CD4-positive, alpha-beta T cell (primary cell): ENCODE measurements around the gene ARNT2. TPM values are rescaled to one million over a fixed set of nuclear protein-coding genes. Genes with fewer than 3 reads are reported as not detected.

Source experiments
- ATAC-seq: fragments of 200-7000 bp; cut with Tn5 transposase; one replicate; pipeline ENCODE4 v1.10.0; 2022; ENCODE audit warnings: mild to moderate bottlenecking; ENCODE audit not compliant: poor library complexity
- CTCF ChIA-PET: fragments of 350-600 bp; sonication (Branson Sonifier 250); formaldehyde crosslinking; loops from one replicate; lab custom pipeline; 2021; ENCODE audit warnings: antibody characterized with exemption, inconsistent platforms; lab: Charles Lee
- POLR2A ChIA-PET: fragments of 350-600 bp; sonication (Branson Sonifier 250); formaldehyde crosslinking; loops from one replicate; lab custom pipeline; 2021; ENCODE audit warnings: antibody characterized with exemption, inconsistent platforms; lab: Charles Lee
- DNase-seq, 14 experiments: peaks; one replicate each; pipeline ENCODE4 v3.0.0-alpha.2; 2013 to 2020; ENCODE audit warnings: mixed read lengths in 2 of 14
- H3K27ac ChIP-seq, 2 donors: one replicate each; pipeline versions ENCODE4 v1.5.1 to v1.7.0; 2013; ENCODE audit warnings: low read length in 2 of 2, low read depth in 1 of 2, mild to moderate bottlenecking in 1 of 2
- H3K27me3 ChIP-seq, 2 experiments: 1 replicate in 1 of 2; 2 replicates in 1 of 2; pipeline versions ENCODE4 v1.6.1 to v1.7.0; 2013; ENCODE audit warnings: low read length in 2 of 2, control low read depth in 1 of 2, mild to moderate bottlenecking in 1 of 2, moderate library complexity in 1 of 2; ENCODE audit not compliant: insufficient read depth in 2 of 2, control insufficient read depth in 1 of 2
- H3K36me3 ChIP-seq: one replicate; pipeline ENCODE4 v1.6.1; 2013; ENCODE audit warnings: low read length, control low read depth; ENCODE audit not compliant: insufficient read depth
- H3K4me1 ChIP-seq: one replicate; pipeline ENCODE4 v1.6.1; 2013; ENCODE audit warnings: low read length, control low read depth; ENCODE audit not compliant: insufficient read depth
- H3K4me3 ChIP-seq: one replicate; pipeline ENCODE4 v1.5.1; 2013; ENCODE audit warnings: mild to moderate bottlenecking, low read length, moderate library complexity
- H3K9me3 ChIP-seq, 2 experiments: 1 replicate in 1 of 2; 2 replicates in 1 of 2; pipeline versions ENCODE4 v1.6.1 to v1.7.0; 2013; ENCODE audit warnings: low read length in 2 of 2, mild to moderate bottlenecking in 2 of 2, control low read depth in 1 of 2, moderate library complexity in 1 of 2; ENCODE audit not compliant: control insufficient read depth in 1 of 2, insufficient read depth in 1 of 2
- H3K27ac Mint-ChIP-seq: one replicate; pipeline ENCODE4 v1.8.0; 2020; ENCODE audit warnings: mixed read lengths
- H3K27me3 Mint-ChIP-seq: one replicate; pipeline ENCODE4 v1.8.0; 2021; ENCODE audit warnings: mixed read lengths
- H3K36me3 Mint-ChIP-seq: one replicate; pipeline ENCODE4 v1.8.0; 2021; ENCODE audit warnings: low read depth, mixed read lengths
- H3K4me1 Mint-ChIP-seq: one replicate; pipeline ENCODE4 v1.8.0; 2021; ENCODE audit warnings: low read depth, mixed read lengths
- H3K4me3 Mint-ChIP-seq: one replicate; pipeline ENCODE4 v1.8.0; 2020; ENCODE audit warnings: mild to moderate bottlenecking, mixed read lengths
- H3K9me3 Mint-ChIP-seq: one replicate; pipeline ENCODE4 v1.8.0; 2020; ENCODE audit warnings: mixed read lengths
- intact Hi-C, 2 experiments: fragments of 100-400 bp; cut with DNase I in 1 of 2; cut with micrococcal nuclease in 1 of 2; formaldehyde crosslinking; loops; one replicate each; pipeline versions ENCODE4 v1.15.1 to v1.9.0; 2023 to 2025; cut with DNase I, micrococcal nuclease
- total RNA-seq, 174 experiments: library from RNA in 2 of 174; stranded (reverse) in 2 of 174; gene quantifications; one replicate each; pipeline ENCODE4 v1.2.3 and lab custom pipeline; 2021 to 2026
- TF ChIP-seq, protein P1 (sequence below): fragments of 200-600 bp; IDR thresholded peaks from one replicate; pipeline ENCODE4 v1.8.0; 2022; ENCODE audit warnings: antibody characterized with exemption, mild to moderate bottlenecking

The ARNT2 gene
- total RNA-seq, 2 experiments from 2014 or later = not detected

GRCh38 chr15:80461356-80462095, 57.3 kb downstream of the ARNT2 start:
- H3K9me3 ChIP-seq = no peaks in the 10 kb centered on the region
- no peaks in the 10 kb centered on the region for H3K4me1 ChIP-seq
- TF ChIP-seq, protein P1, sequence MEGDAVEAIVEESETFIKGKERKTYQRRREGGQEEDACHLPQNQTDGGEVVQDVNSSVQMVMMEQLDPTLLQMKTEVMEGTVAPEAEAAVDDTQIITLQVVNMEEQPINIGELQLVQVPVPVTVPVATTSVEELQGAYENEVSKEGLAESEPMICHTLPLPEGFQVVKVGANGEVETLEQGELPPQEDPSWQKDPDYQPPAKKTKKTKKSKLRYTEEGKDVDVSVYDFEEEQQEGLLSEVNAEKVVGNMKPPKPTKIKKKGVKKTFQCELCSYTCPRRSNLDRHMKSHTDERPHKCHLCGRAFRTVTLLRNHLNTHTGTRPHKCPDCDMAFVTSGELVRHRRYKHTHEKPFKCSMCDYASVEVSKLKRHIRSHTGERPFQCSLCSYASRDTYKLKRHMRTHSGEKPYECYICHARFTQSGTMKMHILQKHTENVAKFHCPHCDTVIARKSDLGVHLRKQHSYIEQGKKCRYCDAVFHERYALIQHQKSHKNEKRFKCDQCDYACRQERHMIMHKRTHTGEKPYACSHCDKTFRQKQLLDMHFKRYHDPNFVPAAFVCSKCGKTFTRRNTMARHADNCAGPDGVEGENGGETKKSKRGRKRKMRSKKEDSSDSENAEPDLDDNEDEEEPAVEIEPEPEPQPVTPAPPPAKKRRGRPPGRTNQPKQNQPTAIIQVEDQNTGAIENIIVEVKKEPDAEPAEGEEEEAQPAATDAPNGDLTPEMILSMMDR = no peak
- H3K27ac Mint-ChIP-seq = no peak overlapping the region
- intact Hi-C loops = no loop called here
- no peaks in the 10 kb centered on the region for H3K36me3 ChIP-seq
- no peak overlapping the region for H3K27ac ChIP-seq
- H3K4me3 ChIP-seq = no peak overlapping the region
- no peaks in the 10 kb centered on the region for H3K36me3 Mint-ChIP-seq
- no peak overlapping the region for H3K4me3 Mint-ChIP-seq
- ChIA-PET POLR2A (no interaction called here), CTCF (no interaction called here)
- peaks cover 2% of the 10 kb centered on the region for H3K27me3 Mint-ChIP-seq
- no peaks in the 10 kb centered on the region for H3K27me3 ChIP-seq
- H3K9me3 Mint-ChIP-seq = no peaks in the 10 kb centered on the region
- no peaks in the 10 kb centered on the region for H3K4me1 Mint-ChIP-seq
- DNase-seq = no peak
- ATAC-seq = no peak

- Mint-ChIP-seq H3K27ac (no peak overlapping the region), H3K4me1 (no peaks in the 10 kb centered on the region), H3K36me3 (no peaks in the 10 kb centered on the region), H3K4me3 (no peak overlapping the region), H3K27me3 (peaks cover 4% of the 10 kb centered on the region), H3K9me3 (no peaks in the 10 kb centered on the region)
- ATAC-seq (no peak), DNase-seq (no peak)
- H3K4me1 ChIP-seq = no peaks in the 10 kb centered on the region
- POLR2A ChIA-PET = no interaction called here
- H3K27me3 ChIP-seq = no peaks in the 10 kb centered on the region
- no peaks in the 10 kb centered on the region for H3K36me3 ChIP-seq
- TF ChIP-seq, protein P1 = no peak
- H3K27ac ChIP-seq = no peak overlapping the region
- H3K4me3 ChIP-seq = no peak overlapping the region
- CTCF ChIA-PET = no interaction called here
- no peaks in the 10 kb centered on the region for H3K9me3 ChIP-seq
- intact Hi-C loops = no loop called here
These were observed 57.9 kb downstream of the ARNT2 start for GRCh38 chr15:80462111-80462510.

- H3K36me3 Mint-ChIP-seq = no peaks in the 10 kb centered on the region
- Histone ChIP-seq H3K27me3 (no peaks in the 10 kb centered on the region), H3K4me3 (no peak overlapping the region), H3K4me1 (no peaks in the 10 kb centered on the region), H3K9me3 (no peaks in the 10 kb centered on the region), H3K36me3 (no peaks in the 10 kb centered on the region), H3K27ac (no peak overlapping the region)
- H3K27ac Mint-ChIP-seq = no peak overlapping the region
- intact Hi-C loops = no loop called here
- POLR2A ChIA-PET = no interaction called here
- TF ChIP-seq, protein P1 = no peak
- H3K9me3 Mint-ChIP-seq = no peaks in the 10 kb centered on the region
- CTCF ChIA-PET = no interaction called here
- no peak for DNase-seq
- no peak for ATAC-seq
- H3K4me3 Mint-ChIP-seq = no peak overlapping the region
- peaks cover 12% of the 10 kb centered on the region for H3K27me3 Mint-ChIP-seq
- H3K4me1 Mint-ChIP-seq = no peaks in the 10 kb centered on the region
These were observed 58.8 kb downstream of the ARNT2 start for GRCh38 chr15:80462836-80463512.
